SK-N-DZ (cell line): Measurements from ENCODE around the gene DDX27.

Source experiments
- DNase-seq: peaks from one replicate; pipeline ENCODE4 v3.0.0-alpha.2; 2015; ENCODE audit warnings: low spot score

Gene DDX27

GRCh38 chr20:49276961-49277785 lies 58.0 kb downstream of the DDX27 start:
- DNase-seq: no peak

- DNase-seq: no peak
These were observed 58.5 kb downstream of the DDX27 start for GRCh38 chr20:49277786-49278035.

- DNase-seq: peak; percentile 99
These were observed 59.0 kb downstream of the DDX27 start, which contains the start of gene ZNFX1 for GRCh38 chr20:49278036-49278817. TSS of gene ZNFX1 (minus strand) at chr20:49278057. CDS start at chr20:49275839, 2,218 bp downstream.

GRCh38 chr20:49278818-49279676 lies 59.8 kb downstream of the DDX27 start:
- peak; percentile 58 for DNase-seq

GRCh38 chr20:49279677-49280462 lies 60.7 kb downstream of the DDX27 start:
- DNase-seq: peak; percentile 28

GRCh38 chr20:49280463-49281058 lies 61.3 kb downstream of the DDX27 start:
- DNase-seq: no peak

GRCh38 chr20:49281059-49281912 lies 62.1 kb downstream of the DDX27 start:
- peak; percentile 63 for DNase-seq

- no peak for DNase-seq
These were observed 62.8 kb downstream of the DDX27 start for GRCh38 chr20:49281913-49282467.

- no peak for DNase-seq
These were observed 63.5 kb downstream of the DDX27 start for GRCh38 chr20:49282584-49283171.

- no peak for DNase-seq
These were observed 64.0 kb downstream of the DDX27 start for GRCh38 chr20:49283176-49283702.

- DNase-seq: no peak
These were observed 64.7 kb downstream of the DDX27 start for GRCh38 chr20:49283703-49284625.

- DNase-seq: no peak
These were observed 65.6 kb downstream of the DDX27 start for GRCh38 chr20:49284818-49285217.

- DNase-seq: no peak
These were observed 66.0 kb downstream of the DDX27 start for GRCh38 chr20:49285233-49285668.

GRCh38 chr20:49285813-49286494 lies 66.7 kb downstream of the DDX27 start:
- no peak for DNase-seq

- no peak for DNase-seq
These were observed 67.7 kb downstream of the DDX27 start for GRCh38 chr20:49286689-49287551.
